ENCODE results near the gene DHX29.

DNA sequence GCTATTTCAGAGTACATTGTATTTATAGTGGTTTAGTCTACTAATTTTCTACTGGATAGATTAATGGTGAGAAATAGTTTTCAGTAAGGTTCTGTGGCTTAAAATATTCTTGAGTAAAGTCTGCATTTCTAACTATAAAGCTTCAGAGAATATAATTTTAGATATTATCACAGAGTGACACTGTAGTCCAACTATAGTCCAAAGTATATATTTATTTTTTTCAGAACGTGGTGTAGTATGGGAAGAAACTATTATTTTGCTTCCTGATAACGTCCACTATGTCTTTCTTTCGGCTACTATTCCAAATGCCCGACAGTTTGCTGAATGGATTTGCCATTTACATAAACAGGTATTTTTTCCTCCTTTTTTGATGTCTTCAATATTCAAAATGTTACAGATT, 35.6 kb upstream of the DHX29 start:
- TF ChIP-seq, protein P1, sequence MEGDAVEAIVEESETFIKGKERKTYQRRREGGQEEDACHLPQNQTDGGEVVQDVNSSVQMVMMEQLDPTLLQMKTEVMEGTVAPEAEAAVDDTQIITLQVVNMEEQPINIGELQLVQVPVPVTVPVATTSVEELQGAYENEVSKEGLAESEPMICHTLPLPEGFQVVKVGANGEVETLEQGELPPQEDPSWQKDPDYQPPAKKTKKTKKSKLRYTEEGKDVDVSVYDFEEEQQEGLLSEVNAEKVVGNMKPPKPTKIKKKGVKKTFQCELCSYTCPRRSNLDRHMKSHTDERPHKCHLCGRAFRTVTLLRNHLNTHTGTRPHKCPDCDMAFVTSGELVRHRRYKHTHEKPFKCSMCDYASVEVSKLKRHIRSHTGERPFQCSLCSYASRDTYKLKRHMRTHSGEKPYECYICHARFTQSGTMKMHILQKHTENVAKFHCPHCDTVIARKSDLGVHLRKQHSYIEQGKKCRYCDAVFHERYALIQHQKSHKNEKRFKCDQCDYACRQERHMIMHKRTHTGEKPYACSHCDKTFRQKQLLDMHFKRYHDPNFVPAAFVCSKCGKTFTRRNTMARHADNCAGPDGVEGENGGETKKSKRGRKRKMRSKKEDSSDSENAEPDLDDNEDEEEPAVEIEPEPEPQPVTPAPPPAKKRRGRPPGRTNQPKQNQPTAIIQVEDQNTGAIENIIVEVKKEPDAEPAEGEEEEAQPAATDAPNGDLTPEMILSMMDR (IDR thresholded peaks at IDR 0.05) = no peak
- no peak for TF ChIP-seq POLR2A (IDR thresholded peaks at IDR 0.05)
